GM21360 (cell line): ENCODE data around the gene GSPT1.
A peak's percentile ranks its signal among the peaks of the same experiment; 100 is the strongest.
"Not testable (repeated sequence)": the region's sequence is repeated elsewhere in the genome, so short reads cannot be mapped to it uniquely, and the experiment has no call there.

Source experiments
- ATAC-seq: cut with Tn5 transposase; IDR thresholded peaks from one replicate; pipeline ENCODE4 v1.9.1; 2021; ENCODE audit warnings: mild to moderate bottlenecking, moderate library complexity; ENCODE audit not compliant: unreplicated experiment

The GSPT1 gene

DNA sequence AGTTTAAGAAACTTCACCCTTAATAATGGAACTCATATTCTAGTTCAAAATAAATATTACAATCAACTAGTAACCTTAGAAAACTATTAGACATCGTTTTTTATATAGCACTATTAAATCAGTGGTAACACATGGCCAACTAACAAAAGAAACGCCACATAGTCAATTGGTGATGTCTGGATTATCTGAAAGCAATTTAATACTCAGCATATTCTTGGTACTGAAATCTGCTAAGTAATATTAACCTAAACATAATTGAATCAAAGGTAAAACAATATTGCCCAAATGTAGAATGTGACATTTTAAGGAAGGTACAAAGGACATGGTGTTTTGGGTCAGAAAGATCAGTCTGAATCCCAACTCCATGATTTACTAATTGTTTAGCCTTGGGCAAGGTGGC is 53.3 kb downstream of the GSPT1 start:
- no peak for ATAC-seq

DNA sequence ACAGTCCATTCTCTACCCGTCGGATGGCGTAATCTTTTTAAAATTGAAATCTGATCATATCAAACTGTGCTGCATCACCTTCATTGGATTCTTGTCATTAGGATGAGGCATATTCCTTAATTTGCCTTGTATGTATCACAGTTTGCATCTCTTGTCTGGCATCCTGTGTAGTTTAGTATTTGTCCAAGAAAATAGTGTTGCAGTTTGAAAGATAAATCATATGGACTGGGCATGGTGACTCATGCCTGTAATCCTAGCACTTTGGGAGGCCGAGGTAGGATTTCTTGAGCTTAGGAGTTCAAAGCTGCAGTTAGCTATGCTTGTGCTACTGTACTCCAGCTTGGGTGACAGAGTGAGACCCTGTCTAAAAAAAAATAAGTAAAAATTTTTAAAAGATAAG is 58.6 kb downstream of the GSPT1 start:
- ATAC-seq, result no peak

DNA sequence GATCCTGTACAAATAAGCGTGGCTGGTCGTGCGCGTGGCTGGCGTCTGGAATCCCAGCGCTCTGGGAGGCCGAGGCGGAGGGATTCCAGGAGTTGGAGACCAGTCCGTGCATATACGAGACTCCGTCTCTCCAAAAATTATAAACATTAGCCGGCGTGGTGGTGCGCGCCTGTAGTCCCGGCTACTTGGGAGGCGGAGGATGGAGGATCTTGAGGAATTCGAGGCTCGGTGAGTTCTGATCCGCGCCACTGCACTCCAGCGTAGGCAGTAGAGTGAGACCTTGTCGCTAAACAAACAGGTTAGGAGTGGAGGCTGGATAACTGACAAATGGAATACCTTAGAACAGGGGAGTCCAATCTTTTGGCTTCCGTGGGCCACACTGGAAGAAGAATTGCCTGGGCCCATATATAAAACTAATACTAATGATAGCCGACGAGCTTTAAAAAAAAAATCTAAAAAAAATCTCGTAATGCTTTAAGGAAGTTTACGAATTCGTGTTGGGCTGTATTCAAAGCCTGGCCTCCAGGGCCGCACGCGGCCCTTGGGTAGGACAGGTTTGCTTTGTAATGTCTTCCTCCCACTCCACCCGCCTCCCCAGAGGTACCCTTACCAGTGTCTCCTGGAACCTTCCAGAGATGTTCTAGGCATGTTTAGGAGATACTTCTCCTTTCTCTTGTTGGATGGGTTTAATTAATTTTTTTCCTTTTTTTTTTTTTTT is 63.5 kb downstream of the GSPT1 start:
- ATAC-seq, result no peak

DNA sequence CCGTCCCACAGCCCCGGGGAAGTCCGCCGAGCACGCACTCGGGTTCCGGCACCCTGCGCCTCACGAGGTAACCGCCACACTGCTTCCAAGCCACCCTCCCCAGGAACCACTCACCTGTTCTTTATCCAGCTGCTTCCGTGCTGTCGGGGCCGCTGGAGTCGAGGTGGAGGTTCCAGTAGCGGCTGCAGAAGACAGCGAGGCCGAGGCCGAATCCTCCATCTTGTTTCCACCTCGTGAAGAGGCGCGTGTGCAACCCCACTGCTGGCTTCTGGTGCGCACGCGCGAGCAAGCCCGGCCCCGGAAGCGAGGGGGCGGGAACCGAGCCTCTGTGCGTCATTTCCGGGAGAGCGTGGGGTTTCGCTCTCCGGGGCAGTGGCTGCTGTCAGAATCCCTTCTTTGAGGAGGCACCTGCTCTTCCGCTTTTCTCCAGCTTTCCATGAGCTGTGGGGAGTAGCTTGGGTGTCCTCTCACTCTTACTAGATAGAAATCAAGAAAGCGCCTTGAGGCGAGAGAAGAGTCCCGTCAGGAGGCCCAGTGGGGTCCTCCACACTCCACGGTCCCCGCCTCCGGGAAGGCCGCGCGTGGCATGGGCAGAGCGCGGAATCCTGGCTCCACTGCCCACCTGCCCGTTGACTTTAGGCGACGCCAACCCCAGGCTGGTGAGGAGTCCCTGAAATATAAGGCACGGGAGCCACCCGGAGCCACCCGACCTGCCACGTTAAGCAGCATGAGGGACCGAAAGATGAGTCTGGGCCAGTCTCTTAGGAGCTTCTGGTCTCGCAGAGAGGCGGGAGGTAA is 64.3 kb downstream of the GSPT1 start, which contains the start of gene RSL1D1:
Gene RSL1D1 (minus strand): TSS at position 249 of the 798 bp plus-strand sequence. CDS start 30 bp downstream, at position 219.
- ATAC-seq, result peak; percentile 72

DNA sequence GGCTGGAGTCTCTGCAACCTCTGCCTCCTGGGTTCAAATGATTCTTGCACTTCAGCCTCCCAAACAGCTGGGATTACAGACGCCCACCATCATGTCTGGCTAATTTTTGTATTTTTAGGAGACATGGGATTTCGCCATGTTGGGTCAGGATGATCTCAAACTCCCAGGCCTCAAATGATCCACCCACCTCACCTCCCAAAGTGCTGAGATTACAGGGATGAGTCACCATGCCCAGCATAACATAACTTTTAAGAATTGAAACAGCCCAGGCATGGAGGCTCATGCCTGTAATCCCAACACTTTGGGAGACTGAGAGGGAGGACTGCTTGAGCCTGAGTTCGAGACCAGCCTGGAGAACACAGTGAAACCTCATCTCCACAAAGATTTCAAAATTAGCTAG is 66.9 kb downstream of the GSPT1 start:
- no peak for ATAC-seq

DNA sequence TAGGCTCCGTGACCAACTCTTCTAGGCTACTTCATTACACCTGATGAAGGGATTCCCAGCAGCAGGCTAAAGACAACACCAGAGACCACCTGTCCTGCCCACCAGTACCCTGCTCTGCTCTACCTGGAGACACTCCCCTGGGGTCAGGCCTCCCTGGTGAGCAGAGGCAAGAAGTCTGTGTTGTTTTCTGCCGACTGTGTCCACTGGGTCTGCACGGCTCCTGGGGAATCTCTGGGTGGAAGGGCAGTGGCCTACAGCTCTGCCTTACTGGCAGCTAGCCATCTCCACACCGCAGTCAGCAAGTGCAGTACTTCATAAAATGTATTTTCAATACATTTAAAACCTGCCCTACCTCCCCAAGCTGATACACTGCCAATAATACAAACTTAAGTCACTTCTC is 71.3 kb downstream of the GSPT1 start:
- no peak for ATAC-seq

DNA sequence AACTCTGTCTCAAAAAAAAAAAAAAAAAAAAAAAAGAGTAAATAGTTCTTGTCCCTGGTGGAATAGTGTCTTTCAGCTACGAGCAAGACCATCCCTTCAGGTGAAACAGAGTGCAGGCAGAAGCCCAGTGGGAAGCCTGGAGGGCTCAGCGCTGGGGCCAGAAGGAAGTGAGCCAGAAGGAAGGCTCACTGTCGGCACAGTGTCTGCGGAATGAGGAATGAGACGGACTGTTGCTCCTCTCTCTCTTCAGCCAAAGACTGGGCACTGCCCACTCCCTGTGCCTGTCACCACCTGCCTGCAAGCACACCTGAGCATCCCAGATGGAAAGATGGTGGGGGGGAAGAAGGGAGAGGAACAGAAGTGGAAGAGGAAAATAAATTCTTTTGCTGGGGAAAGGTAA is 71.9 kb downstream of the GSPT1 start:
- no peak for ATAC-seq

DNA sequence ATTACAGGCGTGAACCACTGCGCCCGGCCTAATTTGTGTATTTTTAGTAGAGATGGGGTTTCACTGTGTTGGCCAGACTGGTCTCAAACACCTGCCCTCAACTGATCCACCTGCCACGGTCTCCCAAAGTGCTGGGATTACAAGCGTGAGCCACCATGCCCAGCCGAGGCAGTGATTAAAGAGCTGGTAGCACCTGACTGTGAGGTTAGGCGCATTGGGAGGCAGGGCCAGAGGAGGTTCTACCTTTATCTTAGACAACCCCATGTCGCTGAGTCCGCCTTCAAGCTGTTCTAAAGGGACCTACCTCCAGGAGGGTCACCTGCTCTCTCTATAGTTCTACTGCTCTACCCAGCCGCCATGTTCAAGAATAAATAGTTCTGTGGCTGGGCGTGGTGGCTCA is 72.5 kb downstream of the GSPT1 start:
- ATAC-seq, result no peak

DNA sequence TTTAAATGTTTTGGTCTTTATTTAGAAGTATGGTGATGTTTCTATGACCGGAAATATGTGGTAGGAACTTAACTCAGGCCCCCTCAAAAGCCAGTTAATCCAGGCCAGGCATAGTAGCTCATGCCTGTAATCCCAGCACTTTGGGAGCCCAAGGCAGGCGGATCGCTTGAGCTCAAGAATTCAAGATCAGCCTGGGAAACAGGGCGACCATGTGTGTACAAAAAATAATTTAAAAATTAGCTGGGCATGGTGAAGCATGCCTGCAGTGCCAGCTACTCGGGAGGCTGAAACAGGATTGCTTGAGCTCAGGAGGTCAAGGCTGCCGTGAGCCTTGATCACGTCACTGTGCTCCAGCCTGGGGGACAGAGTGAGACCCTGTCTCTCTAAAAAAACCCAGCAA is 74.7 kb downstream of the GSPT1 start:
- ATAC-seq, result no peak

DNA sequence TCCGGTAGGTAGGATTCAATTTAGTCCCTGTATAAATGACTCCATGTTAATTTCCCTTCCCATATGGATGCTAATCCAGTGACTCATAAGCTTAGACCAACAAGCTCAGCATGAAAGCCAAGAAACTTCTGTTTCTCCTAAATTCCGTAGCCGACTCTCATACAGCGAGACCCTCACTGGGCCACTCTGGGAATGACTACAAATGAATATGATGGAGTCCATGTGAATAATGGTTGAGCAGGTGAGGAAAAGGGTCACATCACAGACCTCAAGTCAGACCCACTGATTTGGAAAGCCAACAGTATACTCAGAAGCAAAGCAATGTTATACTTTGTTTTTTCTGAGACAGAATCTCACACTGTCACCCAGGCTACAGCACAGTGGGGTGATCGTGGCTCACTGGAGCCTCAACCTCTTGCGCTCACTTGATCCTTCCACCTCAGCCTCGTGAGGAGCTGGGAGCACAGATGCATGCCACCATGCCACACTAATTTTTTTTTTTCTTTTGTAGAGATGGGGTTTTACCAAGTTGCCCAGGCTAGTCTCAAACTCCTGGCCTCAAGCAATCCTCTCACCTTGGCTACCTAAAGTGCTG is 79.0 kb downstream of the GSPT1 start:
- ATAC-seq, result no peak

DNA sequence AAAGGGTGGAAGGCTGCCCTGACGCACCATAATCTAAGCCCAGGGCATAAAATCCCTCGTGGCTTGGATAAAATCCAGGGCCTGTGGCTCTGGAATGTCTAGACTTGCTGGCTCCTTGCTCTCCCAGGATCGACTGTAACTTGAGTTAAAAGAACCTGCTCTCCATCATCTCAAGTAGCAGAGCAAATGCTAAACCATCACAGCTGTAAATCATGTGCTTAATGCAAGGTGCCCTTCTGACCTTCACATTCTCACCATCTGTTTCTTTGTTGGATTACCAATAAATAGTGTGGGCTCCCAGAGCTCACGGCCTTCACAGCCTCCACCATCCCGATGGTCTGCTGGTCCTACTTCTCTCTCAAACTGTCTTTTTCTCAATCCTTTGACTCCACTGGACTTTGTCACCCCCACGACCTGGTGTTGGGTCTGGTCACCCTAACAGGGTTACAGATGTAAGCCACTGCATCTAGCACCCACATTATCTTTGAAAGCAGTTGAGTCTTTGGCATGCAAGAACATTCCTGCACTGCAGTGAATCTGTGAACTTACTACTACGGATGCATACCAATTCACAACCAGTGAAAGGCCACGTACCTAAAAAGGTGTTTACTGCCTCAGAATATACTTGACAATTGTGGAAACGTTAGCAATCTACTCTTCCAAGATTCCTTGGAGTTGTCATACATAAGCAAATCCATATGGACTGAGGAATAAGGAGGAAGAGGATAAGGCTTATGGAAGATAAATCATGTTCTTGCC is 79.7 kb downstream of the GSPT1 start:
- no peak for ATAC-seq

DNA sequence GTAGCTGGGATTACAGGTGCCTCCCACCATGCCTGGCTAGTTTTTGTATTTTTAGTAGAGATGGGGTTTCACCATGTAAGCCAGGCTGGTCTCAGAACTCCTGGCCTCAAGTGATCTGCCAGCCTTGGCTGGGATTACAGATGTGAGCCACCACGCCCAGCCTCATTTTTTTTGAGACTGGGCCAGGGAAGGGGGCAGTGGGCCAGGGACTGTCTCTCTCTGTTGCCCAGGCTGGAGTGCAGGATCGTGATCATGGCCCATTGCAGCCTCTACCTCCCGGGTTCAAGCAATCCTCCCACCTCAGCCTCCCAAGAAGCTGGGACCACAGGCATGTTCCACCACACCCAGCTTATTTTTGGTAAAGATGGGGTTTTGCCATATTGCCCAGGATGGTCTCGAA is 80.4 kb downstream of the GSPT1 start:
- no peak for ATAC-seq

DNA sequence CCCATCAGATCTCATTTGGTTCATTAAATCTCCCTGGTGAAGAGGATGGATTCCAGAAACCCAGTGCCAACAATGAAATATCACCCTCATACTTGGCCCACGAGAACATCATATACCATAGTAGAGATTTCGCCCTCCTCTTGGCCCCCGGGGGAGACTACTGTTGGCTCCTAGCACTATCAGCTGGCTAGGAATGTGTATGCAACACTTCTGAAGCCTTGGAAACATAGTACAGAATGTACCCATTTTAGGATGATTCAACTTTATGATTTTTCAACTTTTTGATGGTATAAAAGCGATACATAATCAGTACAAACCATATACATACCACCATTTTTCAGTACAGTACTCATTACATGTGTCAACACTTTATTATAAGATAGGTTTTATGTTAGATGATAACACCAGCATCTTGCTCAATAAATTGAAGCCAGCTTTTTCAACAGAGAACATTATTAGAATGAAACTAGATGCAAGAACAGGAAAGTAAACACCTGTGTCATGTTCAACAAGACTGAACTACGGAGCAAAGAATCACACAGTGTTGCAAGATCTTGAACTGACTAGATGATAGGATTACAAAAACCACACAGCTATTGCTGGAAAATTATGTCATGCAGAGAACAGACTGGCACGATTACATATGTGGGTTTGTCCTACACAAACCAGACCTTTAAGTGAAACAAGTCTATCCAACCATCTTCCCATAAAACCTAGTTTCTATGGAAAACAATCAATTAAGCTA is 81.6 kb downstream of the GSPT1 start:
- no peak for ATAC-seq

DNA sequence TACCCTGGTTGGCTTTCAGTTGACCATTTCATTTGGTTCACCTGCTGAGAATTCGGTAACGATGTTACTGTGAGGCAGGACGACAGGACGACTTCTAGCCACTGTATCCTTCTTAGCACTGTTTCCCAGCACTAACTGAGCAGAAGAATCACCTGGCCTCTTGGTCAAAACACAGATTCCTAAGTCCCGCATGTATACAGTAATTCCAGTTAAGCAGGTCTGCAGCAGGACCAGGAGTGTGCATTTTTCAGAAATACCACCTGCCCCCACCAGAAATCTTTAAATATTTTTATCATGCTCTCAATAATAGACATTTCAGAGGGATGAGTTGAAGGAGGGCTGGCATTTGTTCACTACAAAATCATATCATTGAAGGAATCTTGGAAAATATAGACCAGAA is 87.1 kb downstream of the GSPT1 start:
- ATAC-seq, result no peak

DNA sequence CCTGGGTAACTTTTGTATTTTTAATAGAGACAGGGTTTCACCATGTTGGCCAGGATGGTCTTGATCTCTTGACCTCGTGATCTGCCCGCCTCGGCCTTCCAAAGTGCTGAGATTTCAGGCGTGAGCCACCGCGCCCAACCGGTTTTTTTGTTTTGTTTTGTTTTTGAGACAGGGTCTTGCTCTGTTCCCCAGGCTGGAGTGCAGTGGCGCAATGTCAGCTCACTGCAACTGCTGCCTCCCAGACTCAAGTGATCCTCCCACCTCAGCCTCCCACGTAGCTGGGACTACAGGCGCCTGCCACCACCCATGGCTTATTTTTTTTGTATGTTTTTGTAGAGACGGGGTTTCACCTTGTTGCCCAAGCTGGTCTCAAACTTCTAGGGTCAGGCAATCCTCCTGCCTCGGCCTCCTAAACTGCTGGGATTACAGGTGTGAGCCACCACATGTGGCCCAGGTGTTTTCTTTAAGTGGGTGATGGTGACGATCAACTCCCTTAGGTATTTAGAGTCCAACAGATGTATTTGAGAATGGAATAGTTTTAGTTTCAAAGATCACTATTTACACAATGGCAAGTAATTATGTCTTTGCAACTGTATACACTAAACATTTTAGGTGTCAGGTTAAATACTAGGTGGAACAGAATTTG is 90.1 kb downstream of the GSPT1 start:
- not testable (repeated sequence) for ATAC-seq

DNA sequence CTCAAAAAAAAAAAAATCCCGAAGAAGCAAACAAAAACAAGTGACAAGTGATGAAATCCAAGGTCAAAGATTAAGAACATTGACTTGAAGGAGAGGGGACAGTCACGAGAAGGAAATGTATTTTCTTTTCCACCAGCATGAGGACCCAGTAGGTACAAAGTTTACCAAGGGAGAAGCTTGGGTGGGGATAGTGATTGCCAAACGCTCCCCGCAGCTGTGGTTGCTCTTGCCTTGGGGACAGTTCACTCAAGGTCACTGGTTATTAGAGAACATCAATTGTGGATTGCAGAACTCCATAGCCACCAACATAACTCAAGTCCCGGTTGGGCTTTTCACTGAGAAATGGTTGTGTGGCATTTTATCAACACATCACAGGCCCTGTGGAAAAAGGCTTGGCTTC is 91.4 kb downstream of the GSPT1 start:
- ATAC-seq, result no peak

DNA sequence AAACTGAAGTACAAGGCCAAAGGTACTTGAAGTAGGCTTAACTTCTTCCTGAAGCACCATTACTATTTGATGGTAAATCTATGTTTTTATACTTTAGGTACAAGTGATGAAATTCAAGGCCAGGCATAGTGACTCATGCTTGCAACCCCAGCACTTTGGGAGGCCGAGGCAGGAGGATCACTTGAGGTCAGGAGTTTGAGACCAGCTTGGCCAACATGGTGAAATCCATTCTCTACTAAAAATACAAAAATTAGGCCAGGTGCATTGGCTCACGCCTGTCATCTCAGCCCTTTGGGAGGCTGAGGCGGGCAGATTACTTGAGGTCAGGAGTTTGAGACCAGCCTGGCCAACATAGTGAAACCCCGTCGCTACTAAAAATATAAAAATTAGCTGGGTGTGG is 92.1 kb downstream of the GSPT1 start:
- ATAC-seq, result not testable (repeated sequence)

DNA sequence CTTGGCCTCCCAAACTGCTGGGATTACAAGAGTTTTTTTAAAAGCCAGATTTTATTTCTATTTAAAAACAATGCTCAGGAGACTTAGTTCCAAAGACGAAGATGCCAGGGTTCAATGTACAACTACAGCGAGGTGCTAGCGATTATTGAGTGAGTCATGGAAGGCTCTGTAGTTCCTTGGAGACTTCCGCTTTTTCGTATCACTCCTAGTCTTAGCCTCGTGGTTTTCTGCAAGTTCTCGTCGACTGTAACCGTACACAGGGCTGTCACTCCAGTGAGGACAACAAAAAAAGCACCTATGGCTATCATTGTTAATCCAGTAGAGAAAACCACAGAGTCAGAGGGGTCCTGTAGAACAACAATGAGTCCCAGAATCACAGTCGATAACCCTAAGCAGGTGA is 96.0 kb downstream of the GSPT1 start:
- no peak for ATAC-seq

DNA sequence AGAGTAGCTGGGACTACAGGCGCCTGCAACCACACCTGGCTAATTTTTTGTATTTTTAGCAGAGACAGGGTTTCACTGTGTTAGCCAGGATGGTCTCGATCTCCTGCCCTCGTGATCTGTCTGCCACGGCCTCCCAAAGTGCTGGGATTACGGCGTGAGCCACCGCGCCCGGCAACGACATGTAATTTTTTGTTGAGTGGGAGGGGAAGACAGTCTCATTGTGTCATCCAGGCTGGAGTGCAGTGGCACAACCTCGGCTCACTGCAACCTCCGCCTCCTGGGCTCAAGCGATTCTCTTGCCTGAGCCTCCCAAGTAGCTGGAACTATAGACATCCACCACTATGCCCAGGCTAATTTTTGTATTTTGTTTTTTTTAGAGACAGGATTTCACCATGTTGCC is 96.8 kb downstream of the GSPT1 start:
- ATAC-seq, result not testable (repeated sequence)
